Transverse colon (tissue), 4 donors: ENCODE measurements around the gene PLA2G4B. TPM values are rescaled to one million over a fixed set of nuclear protein-coding genes. Genes with fewer than 3 reads are reported as not detected.

ENCODE experiments used
- DNase-seq: peaks from one replicate; pipeline ENCODE4 v3.0.0-alpha.2; 2019
- H3K27ac ChIP-seq, 4 donors: fragments of 200-600 bp; sonication (generic); 2 replicates each; pipeline ENCODE4 v1.5.1; 2016 to 2018; ENCODE audit warnings: inconsistent platforms in 4 of 4
- H3K27me3 ChIP-seq: fragments of 200-600 bp; sonication (generic); 2 replicates; pipeline ENCODE4 v1.5.1; 2017; ENCODE audit warnings: inconsistent platforms
- H3K36me3 ChIP-seq, 4 donors: fragments of 200-600 bp; sonication (generic); 2 replicates each; pipeline ENCODE4 v1.5.1; 2017 to 2019; ENCODE audit warnings: inconsistent platforms in 4 of 4
- H3K4me1 ChIP-seq, 4 donors: fragments of 200-600 bp; sonication (generic); 2 replicates each; pipeline ENCODE4 v1.5.1; 2017 to 2020; ENCODE audit warnings: inconsistent platforms in 4 of 4
- H3K4me3 ChIP-seq, 4 donors: fragments of 200-600 bp; sonication (generic); 1 replicate in 1 of 4; 2 replicates in 3 of 4; pipeline versions ENCODE4 v1.5.1 to v1.6.1; 2017 to 2019; ENCODE audit warnings: inconsistent platforms in 4 of 4
- H3K9me3 ChIP-seq, 2 donors: fragments of 200-600 bp; sonication (generic); 2 replicates each; pipeline ENCODE4 v1.5.1; 2017 to 2019; ENCODE audit warnings: inconsistent platforms in 2 of 2
- CTCF ChIP-seq, 5 experiments: fragments of 200-600 bp in 3 of 5; fragments of 450-650 bp in 2 of 5; sonication (generic) in 3 of 5; IDR thresholded peaks; 1 replicate in 2 of 5; 2 replicates in 3 of 5; pipeline ENCODE4 v1.5.1; 2016 to 2017; ENCODE audit warnings: antibody characterized with exemption in 5 of 5, inconsistent platforms in 3 of 5, mild to moderate bottlenecking in 2 of 5, moderate library complexity in 1 of 5
- EP300 ChIP-seq: sonication (generic); formaldehyde crosslinking; IDR thresholded peaks from one replicate; pipeline ENCODE4 v1.6.1; 2017; ENCODE audit warnings: antibody characterized with exemption, low read depth
- POLR2A ChIP-seq: fragments of 450-650 bp; IDR thresholded peaks from one replicate; pipeline ENCODE4 v1.6.1; 2016; ENCODE audit warnings: antibody characterized with exemption, mild to moderate bottlenecking, moderate library complexity
- POLR2AphosphoS5 ChIP-seq, 3 donors: sonication (generic); formaldehyde crosslinking; IDR thresholded peaks; one replicate each; pipeline ENCODE4 v1.6.1; 2016; ENCODE audit warnings: antibody characterized with exemption in 3 of 3
- WGBS, 2 donors: methylation state at CpG; one replicate each; pipeline ENCODE4 v1.1.5; 2018; ENCODE audit warnings: low coverage in 1 of 2; 5-methylcytosine and 5-hydroxymethylcytosine counted together
- in situ Hi-C, 4 donors: fragments of 200-750 bp; cut with MboI; loops; one replicate each; pipeline versions ENCODE4 v1.15.0 to v1.15.1; 2017; ENCODE audit warnings: low sequenced_read_pairs in 3 of 4, low pct_ligation_motif_present in 1 of 4, low pct_unique_long_range_greater_than_20kb in 1 of 4
- intact Hi-C: fragments of 100-400 bp; cut with DNase I; formaldehyde crosslinking; loops from one replicate; pipeline ENCODE4 v1.15.1; 2023; ENCODE audit warnings: low total_unique reads
- total RNA-seq, 4 donors: library from RNA; depleted of rRNA; stranded (reverse); fragments of >200 nt; gene quantifications; one replicate each; pipeline ENCODE4 v1.1.0, GENCODE V29; 2016

PLA2G4B gene
- total RNA-seq, 4 donors from 2014 or later = 1.6 to 5.2 (median 3.5) TPM; not detected in 1

DNA sequence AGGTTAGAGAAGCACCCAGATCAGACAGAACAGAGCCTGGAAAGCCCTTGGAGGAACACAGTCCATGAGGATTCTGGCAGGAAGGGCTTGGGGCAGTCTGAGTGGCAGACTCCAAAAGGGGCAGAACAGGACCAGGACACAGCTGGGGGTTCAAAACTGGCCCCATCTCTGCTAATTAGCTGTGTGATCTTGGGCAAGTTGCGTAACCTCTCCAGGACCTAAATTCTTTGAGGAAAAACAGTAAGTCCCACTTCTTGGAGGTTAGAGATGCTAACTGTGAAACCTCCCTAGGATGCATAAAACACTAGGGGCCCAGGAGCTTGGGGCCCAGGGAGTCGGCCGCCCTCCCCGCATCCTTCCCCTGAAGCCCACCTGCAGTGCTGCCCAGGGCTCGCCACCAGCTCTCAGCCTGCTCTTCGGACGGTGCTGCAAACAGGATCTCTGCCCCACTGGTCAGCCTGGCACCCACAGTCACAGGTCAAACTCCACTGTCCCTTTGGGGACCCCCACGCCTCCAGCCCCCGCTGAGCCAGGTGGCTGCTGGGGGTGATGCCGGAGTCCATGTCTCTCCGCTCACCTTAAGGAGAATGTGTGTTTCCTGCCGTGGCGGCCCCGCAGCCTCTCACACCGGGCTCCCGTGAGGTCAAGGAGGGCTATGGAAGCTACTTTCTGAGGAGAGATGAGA is 12.0 kb downstream of the PLA2G4B start:
- in situ Hi-C loops (no loop called here), intact Hi-C loops (no loop called here)
- no peaks in the 10 kb centered on the region for H3K4me1 ChIP-seq
- peaks cover 24% of the 10 kb centered on the region for H3K27me3 ChIP-seq
- H3K36me3 ChIP-seq = peaks cover 0 to 19% (median 8%) of the 10 kb centered on the region in 4 donors
- WGBS, 2 donors = 75 to 100% methylated on average over 1 to 16 of the region's 16 CpGs
- no peak overlapping the region for H3K4me3 ChIP-seq
- no peak for DNase-seq
- TF ChIP-seq EP300 (no peak), POLR2A (no peak), CTCF (IDR thresholded peaks at IDR 0.05) (no peak)
- no peak overlapping the region for H3K27ac ChIP-seq
- no peaks in the 10 kb centered on the region for H3K9me3 ChIP-seq

DNA sequence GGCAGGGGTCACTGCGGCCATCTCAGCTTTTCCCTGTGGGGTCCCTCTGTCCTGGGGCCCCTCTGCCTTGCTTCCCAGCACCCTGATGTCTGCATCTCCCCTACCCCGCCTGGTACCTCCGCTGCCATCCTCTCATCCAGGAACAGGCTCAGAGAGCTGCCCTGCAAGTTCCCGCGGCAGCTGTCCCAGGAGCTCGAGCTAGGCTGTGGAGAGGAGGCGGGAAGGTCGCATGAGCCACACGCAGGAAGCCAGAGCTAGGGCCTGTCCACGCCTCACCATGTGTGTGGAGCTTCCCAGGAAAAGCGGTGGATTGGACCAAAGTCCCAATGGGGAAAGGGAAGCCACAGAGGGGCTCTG is 12.5 kb downstream of the PLA2G4B start:
- Histone ChIP-seq H3K9me3 (no peaks in the 10 kb centered on the region), H3K4me1 (no peaks in the 10 kb centered on the region), H3K27ac (no peak overlapping the region), H3K4me3 (no peak overlapping the region), H3K27me3 (peaks cover 25% of the 10 kb centered on the region), H3K36me3 (peaks cover 0 to 14% (median 7%) of the 10 kb centered on the region in 4 donors)
- WGBS, 2 donors = 36 to 38% methylated on average over 3 to 11 of the region's 11 CpGs
- in situ Hi-C loops (no loop called here), intact Hi-C loops (no loop called here)
- TF ChIP-seq CTCF (IDR thresholded peaks at IDR 0.05) = no peak
- no peak for TF ChIP-seq POLR2A
- no peak for TF ChIP-seq POLR2AphosphoS5 (IDR thresholded peaks at IDR 0.05)
- no peak for TF ChIP-seq EP300
- no peak for DNase-seq

- 77% methylated on average over 8 of the region's 8 CpGs; no CpG with 5 or more reads in 1 of the 2 donors for WGBS, 2 donors
- H3K27ac ChIP-seq = no peak overlapping the region
- H3K4me3 ChIP-seq = no peak overlapping the region
- TF ChIP-seq POLR2AphosphoS5 (IDR thresholded peaks at IDR 0.05) (no peak), EP300 (no peak), POLR2A (no peak), CTCF (IDR thresholded peaks at IDR 0.05) (no peak)
- in situ Hi-C loops (no loop called here), intact Hi-C loops (no loop called here)
- H3K27me3 ChIP-seq = peaks cover 30% of the 10 kb centered on the region
- no peaks in the 10 kb centered on the region for H3K9me3 ChIP-seq
- no peaks in the 10 kb centered on the region for H3K4me1 ChIP-seq
- peaks cover 0 to 7% (median 3%) of the 10 kb centered on the region in 4 donors for H3K36me3 ChIP-seq
- no peak for DNase-seq
Observed at GRCh38 chr15:41851755-41852370, 13.2 kb downstream of the PLA2G4B start.

- intact Hi-C loops = no loop called here
Observed at GRCh38 chr15:41852736-41853590, 14.3 kb downstream of the PLA2G4B start.

More at GRCh38 chr15:41852736-41853590, 14.3 kb downstream of the PLA2G4B start:
- Histone ChIP-seq H3K36me3 (no peaks in the 10 kb centered on the region), H3K27me3 (peaks cover 30% of the 10 kb centered on the region), H3K27ac (no peak overlapping the region), H3K9me3 (no peaks in the 10 kb centered on the region), H3K4me3 (no peak overlapping the region), H3K4me1 (no peaks in the 10 kb centered on the region)
- 77 to 100% methylated on average over 3 to 16 of the region's 17 CpGs for WGBS, 2 donors
- in situ Hi-C loops = no loop called here
- DNase-seq = no peak
- TF ChIP-seq EP300 = no peak
